Measurements from ENCODE around the gene KCNK3. TPM values are rescaled to one million over a fixed set of nuclear protein-coding genes. Genes with fewer than 3 reads are reported as not detected.

Gene KCNK3
- total and polyA plus RNA-seq, 2 donors from 2014 or later: 2.1 to 8.1 TPM

DNA sequence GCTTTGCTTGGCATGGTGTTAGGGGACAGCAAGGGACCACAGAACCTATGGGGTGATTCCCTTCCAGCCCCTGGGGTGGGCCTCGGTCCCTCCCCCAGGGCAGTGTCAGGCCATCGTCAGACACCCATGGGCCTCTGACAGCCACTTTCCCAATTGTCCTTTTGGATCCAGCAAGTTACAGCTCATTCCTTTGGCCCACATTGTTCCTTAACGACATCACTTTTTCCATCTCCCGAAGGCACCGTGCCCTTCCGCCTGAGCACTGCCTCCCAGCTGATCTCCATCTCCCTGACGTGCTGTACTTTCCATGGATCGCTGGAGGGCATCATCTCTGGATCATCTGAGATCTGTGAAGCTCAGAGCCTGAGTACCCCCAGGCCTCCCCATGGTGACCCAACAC, 10.4 kb upstream of the KCNK3 start:
- DNase-seq (peak in 2 of 5 donors; percentile 24 to 28), FAIRE-seq (no peak)
- H3K27ac ChIP-seq (ENCODE audit: low read depth in 2 of 2, low read length in 2 of 2): no peak overlapping the region
- H3K4me1 ChIP-seq (ENCODE audit: control insufficient read depth in 2 of 3, insufficient read depth in 2 of 3, low read depth in 1 of 3, low read length in 3 of 3): peaks cover 0 to 6% (median 2%) of the 10 kb centered on the region in 3 donors
- H3K9ac ChIP-seq (ENCODE audit: low read length in 3 of 3): no peak overlapping the region
- H3K27me3 ChIP-seq (ENCODE audit: control insufficient read depth, insufficient read depth, low read length): no peaks in the 10 kb centered on the region
- intact Hi-C loops (cut with DNase I): no loop called here
- TF ChIP-seq, protein P1, sequence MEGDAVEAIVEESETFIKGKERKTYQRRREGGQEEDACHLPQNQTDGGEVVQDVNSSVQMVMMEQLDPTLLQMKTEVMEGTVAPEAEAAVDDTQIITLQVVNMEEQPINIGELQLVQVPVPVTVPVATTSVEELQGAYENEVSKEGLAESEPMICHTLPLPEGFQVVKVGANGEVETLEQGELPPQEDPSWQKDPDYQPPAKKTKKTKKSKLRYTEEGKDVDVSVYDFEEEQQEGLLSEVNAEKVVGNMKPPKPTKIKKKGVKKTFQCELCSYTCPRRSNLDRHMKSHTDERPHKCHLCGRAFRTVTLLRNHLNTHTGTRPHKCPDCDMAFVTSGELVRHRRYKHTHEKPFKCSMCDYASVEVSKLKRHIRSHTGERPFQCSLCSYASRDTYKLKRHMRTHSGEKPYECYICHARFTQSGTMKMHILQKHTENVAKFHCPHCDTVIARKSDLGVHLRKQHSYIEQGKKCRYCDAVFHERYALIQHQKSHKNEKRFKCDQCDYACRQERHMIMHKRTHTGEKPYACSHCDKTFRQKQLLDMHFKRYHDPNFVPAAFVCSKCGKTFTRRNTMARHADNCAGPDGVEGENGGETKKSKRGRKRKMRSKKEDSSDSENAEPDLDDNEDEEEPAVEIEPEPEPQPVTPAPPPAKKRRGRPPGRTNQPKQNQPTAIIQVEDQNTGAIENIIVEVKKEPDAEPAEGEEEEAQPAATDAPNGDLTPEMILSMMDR (IDR thresholded peaks at IDR 0.05; ENCODE audit: borderline replicate concordance, extremely low read depth, insufficient read depth): no peak
- no peaks in the 10 kb centered on the region for H3K36me3 ChIP-seq (ENCODE audit: control insufficient read depth in 2 of 3, insufficient read depth in 3 of 3, low read length in 3 of 3)
- no peak overlapping the region for H3K4me3 ChIP-seq (ENCODE audit: low read length in 3 of 3)
- H3K9me3 ChIP-seq (ENCODE audit: control insufficient read depth in 2 of 3, insufficient read depth in 1 of 3, low read length in 3 of 3): peaks cover 0 to 2% (median 0%) of the 10 kb centered on the region in 3 donors

DNA sequence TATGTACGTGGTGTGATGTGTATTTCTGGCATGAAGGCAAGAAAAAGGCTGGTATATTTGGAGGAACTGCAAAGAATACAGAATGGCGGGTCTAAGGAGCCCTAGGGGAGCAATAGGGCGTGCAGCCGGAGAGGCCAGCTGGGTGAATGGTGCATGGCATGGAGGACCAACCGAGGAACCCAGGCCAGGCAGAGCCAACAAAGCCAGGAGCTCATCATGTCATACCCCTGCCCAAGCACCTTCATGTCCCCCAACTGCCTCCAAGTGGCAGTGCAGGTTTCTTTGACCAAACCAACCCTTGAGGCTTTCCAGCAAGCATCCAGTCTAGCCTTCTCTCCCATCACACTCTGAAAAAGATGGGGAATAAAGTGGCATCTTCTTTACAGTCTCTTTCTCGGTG, 8.9 kb upstream of the KCNK3 start:
- intact Hi-C loops (cut with DNase I): no loop called here
- Histone ChIP-seq H3K27me3 (ENCODE audit: control insufficient read depth, insufficient read depth, low read length) (no peaks in the 10 kb centered on the region), H3K4me3 (ENCODE audit: low read length in 3 of 3) (no peak overlapping the region), H3K9ac (ENCODE audit: low read length in 3 of 3) (no peak overlapping the region), H3K9me3 (ENCODE audit: control insufficient read depth in 2 of 3, insufficient read depth in 1 of 3, low read length in 3 of 3) (no peaks in the 10 kb centered on the region), H3K27ac (ENCODE audit: low read depth in 2 of 2, low read length in 2 of 2) (no peak overlapping the region), H3K36me3 (ENCODE audit: control insufficient read depth in 2 of 3, insufficient read depth in 3 of 3, low read length in 3 of 3) (no peaks in the 10 kb centered on the region), H3K4me1 (ENCODE audit: control insufficient read depth in 2 of 3, insufficient read depth in 2 of 3, low read depth in 1 of 3, low read length in 3 of 3) (peaks cover 0 to 6% (median 2%) of the 10 kb centered on the region in 3 donors)
- TF ChIP-seq, protein P1 (IDR thresholded peaks at IDR 0.05; ENCODE audit: borderline replicate concordance, extremely low read depth, insufficient read depth): no peak
- FAIRE-seq (no peak), DNase-seq (peak in 1 of 5 donors; percentile 22)

DNA sequence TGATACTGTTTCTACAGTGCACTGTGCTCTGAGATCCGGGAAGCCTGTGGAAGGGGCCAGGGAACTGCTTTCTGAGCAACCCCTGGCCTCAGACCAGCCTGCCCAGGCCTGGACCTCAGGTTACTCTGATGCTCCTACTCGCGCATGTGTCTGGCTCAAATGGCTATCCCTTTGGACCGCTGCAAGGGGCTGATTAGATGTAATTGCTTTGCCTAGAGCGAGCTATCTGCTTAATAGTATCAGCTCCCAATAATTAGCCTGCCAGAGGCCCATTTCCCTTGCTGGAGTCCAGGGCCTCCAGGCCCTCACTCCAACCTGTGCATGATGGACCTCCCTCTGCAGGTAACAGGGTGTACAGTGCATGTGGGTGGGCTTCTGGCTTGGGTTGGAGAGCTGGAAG, 7.2 kb upstream of the KCNK3 start:
- DNase-seq: peak in 1 of 5 donors; percentile 54
- H3K27me3 ChIP-seq (ENCODE audit: control insufficient read depth, insufficient read depth, low read length): no peaks in the 10 kb centered on the region

More for the DNA sequence above, 7.2 kb upstream of the KCNK3 start:
- FAIRE-seq: no peak
- TF ChIP-seq, protein P1 (IDR thresholded peaks at IDR 0.05; ENCODE audit: borderline replicate concordance, extremely low read depth, insufficient read depth): no peak
- no peak overlapping the region for H3K4me3 ChIP-seq (ENCODE audit: low read length in 3 of 3)
- H3K4me1 ChIP-seq (ENCODE audit: control insufficient read depth in 2 of 3, insufficient read depth in 2 of 3, low read depth in 1 of 3, low read length in 3 of 3): peaks cover 0 to 6% (median 2%) of the 10 kb centered on the region in 3 donors
- no peak overlapping the region for H3K27ac ChIP-seq (ENCODE audit: low read depth in 2 of 2, low read length in 2 of 2)
- no peak overlapping the region for H3K9ac ChIP-seq (ENCODE audit: low read length in 3 of 3)
- intact Hi-C loops (cut with DNase I): no loop called here
- no peaks in the 10 kb centered on the region for H3K36me3 ChIP-seq (ENCODE audit: control insufficient read depth in 2 of 3, insufficient read depth in 3 of 3, low read length in 3 of 3)
- no peaks in the 10 kb centered on the region for H3K9me3 ChIP-seq (ENCODE audit: control insufficient read depth in 2 of 3, insufficient read depth in 1 of 3, low read length in 3 of 3)
